K562 treated with DMSO at 1 percent for 12 hours (cell line): Measurements from ENCODE around the gene HOOK2. TPM values are rescaled to one million over a fixed set of nuclear protein-coding genes. Genes with fewer than 3 reads are reported as not detected.

Source experiments
- total RNA-seq: library from RNA; unstranded; fragments of 300-600 nt; gene quantifications from 2 replicates; pipeline ENCODE4 v1.2.3, GENCODE V29; 2022; ENCODE audit not compliant: insufficient read depth

HOOK2 gene, protein sequence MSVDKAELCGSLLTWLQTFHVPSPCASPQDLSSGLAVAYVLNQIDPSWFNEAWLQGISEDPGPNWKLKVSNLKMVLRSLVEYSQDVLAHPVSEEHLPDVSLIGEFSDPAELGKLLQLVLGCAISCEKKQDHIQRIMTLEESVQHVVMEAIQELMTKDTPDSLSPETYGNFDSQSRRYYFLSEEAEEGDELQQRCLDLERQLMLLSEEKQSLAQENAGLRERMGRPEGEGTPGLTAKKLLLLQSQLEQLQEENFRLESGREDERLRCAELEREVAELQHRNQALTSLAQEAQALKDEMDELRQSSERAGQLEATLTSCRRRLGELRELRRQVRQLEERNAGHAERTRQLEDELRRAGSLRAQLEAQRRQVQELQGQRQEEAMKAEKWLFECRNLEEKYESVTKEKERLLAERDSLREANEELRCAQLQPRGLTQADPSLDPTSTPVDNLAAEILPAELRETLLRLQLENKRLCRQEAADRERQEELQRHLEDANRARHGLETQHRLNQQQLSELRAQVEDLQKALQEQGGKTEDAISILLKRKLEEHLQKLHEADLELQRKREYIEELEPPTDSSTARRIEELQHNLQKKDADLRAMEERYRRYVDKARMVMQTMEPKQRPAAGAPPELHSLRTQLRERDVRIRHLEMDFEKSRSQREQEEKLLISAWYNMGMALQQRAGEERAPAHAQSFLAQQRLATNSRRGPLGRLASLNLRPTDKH
- 13.5 and 17.6 TPM in 2 replicates for total RNA-seq

DNA sequence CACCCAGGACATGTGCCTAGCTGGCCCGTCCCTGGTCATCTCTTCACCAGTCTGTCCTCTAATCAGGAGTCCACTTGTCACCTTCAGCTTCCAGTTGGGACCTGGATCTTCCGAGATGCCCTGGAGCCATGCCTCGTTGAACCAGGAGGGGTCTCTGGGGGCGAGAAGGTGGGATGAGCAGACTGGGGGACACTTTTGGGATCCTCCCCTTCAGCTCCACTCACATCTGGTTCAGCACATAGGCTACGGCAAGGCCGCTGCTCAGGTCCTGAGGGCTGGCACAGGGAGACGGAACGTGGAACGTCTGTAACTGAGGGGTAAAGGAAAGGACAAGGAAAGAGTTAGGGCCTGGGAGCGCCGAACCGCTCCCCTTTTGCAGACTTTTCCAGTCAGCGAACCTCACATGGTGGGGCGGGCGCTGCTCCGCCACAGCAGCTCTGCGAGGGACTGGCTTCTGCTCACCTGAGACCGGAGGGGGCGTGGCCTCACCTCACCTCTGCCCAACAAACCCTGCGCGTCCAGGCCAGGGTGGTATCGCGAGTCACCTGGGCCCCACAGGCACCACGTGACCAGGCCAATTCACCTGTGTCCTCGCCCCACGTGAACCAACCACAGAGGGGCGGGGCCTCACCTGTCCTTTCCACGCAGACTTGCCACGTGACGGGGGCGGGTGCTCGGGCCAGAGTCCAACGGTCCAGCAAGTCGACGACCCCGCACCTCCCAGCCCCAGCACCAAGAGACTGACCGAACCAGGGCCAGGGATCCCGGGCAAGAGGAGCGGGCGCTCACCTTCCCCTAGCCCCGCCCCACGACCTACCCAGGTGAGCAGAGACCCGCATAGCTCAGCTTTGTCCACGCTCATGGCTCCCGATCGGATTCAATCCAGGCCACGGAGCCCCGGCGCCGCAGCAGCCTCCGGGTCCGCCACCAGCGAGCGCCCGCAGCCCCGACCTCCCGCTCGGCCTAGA is at the start of gene HOOK2:
Gene HOOK2, minus strand, starts transcription at position 965 of the 968 bp plus-strand sequence. Its CDS starts 103 bp downstream, at position 862.

DNA sequence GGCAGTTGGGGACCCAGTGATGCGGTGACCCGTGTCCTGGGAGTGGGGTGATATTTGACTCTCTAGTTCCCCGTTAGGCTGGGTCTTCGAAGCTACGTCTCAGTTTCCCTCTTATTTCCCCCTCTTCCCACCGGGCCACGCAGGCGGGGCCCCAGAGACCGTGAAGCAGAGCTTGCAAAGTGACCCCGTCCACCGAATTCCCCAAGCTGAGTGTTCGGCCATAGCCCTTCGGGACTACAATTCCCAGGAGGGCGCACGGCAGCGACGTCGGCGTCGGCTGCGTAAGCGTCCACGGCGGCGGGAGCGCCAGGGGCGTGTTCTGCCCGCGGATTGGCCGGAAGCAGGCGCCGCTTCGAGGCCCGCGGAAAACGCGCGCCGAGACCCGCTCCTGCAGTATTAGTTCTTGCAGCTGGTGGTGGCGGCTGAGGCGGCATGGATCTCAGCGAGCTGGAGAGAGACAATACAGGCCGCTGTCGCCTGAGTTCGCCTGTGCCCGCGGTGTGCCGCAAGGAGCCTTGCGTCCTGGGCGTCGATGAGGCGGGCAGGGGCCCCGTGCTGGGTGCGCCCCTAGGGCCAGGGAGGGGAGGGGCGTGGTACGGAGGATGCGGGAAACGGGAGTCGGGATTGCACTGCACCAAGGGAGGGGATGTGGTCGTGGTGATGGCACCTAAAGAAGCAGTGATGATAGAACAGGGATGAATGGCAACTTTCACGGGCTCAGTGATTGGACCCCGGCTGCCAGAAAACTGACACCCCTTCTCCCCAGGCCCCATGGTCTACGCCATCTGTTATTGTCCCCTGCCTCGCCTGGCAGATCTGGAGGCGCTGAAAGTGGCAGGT is 31.1 kb upstream of the HOOK2 start, which contains the start of gene RNASEH2A:
Gene RNASEH2A, plus strand, starts transcription at position 343 of the 840 bp plus-strand sequence. Its CDS starts 90 bp downstream, at position 433.

DNA sequence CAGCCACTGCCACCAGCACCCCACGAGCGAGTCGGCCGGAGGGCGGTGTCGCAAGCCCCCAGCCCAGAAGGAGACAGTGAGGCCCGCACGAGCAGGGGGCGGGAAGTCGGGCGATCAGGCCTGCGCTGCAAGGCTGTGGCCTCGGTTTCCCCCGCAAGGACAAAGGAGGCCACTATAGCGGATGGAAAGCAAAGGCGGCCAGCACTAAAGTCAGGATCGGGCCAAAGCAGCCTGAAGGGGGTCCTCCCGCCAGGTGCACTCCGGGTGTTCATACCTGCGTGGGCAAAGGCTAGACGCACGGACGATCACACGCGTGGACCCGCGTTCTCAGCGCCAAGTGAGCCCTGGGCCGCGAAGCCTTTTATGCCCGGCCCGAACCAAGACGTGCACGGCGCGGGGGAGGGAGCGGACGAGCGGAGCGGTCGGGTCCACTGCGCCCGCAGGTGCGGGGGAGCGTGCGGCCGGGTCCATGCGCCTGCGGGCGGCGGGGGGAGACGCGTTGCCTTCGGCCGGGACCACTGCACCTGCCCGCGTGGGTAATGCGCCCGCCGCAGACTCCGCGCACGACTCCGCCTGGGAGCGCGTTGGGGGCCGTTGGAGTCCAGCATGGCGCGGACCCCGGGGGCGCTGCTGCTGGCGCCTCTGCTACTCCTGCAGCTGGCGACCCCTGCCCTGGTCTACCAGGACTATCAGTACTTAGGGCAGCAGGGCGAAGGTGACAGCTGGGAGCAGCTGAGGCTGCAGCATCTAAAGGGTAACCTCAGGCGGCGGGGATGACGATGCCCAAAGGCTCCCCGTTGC is 26.3 kb upstream of the HOOK2 start, which contains the start of the genes PRDX2 and THSD8:
Gene PRDX2, minus strand, starts transcription at position 335 of the 801 bp plus-strand sequence. CDS start 539 bp downstream, outside the sequence.
Gene THSD8, plus strand, starts transcription at position 604 of the 801 bp plus-strand sequence. Its CDS starts 3 bp downstream, at position 607.

DNA sequence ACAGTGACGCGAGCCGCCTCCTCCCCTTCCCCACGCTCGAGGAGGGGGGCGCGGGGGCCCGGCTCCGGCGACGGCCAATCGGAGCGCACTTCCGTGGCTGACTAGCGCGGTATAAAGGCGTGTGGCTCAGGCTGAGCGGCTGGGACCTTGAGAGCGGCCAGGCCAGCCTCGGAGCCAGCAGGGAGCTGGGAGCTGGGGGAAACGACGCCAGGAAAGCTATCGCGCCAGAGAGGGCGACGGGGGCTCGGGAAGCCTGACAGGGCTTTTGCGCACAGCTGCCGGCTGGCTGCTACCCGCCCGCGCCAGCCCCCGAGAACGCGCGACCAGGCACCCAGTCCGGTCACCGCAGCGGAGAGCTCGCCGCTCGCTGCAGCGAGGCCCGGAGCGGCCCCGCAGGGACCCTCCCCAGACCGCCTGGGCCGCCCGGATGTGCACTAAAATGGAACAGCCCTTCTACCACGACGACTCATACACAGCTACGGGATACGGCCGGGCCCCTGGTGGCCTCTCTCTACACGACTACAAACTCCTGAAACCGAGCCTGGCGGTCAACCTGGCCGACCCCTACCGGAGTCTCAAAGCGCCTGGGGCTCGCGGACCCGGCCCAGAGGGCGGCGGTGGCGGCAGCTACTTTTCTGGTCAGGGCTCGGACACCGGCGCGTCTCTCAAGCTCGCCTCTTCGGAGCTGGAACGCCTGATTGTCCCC is 16.1 kb upstream of the HOOK2 start, which contains the start of gene JUNB:
Gene JUNB, plus strand, starts transcription at position 142 of the 706 bp plus-strand sequence. Its CDS starts 286 bp downstream, at position 428.

DNA sequence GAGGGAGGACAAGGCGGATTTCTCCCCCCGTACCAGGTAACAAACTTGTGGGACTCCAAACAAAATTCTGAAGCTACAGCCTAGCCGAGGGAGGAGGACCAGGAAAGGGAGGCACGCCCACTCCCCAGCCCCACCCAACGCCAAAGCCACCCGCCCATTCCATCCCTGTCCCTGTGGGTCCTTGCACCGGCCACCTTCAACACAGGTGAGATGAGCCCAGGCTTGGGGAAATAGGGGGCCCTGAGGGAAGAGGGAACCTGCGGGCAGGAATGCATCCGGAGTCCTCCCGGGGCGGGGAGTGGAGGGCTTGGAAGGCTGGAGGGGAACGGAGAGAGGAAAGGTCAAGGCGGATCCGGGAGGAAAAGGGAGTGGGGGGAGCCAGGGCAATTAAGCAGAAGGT is 23.7 kb downstream of the HOOK2 start, which contains the start of gene BEST2:
Gene BEST2, plus strand, starts transcription at position 157 of the 400 bp plus-strand sequence. CDS start 802 bp downstream, outside the sequence.

DNA sequence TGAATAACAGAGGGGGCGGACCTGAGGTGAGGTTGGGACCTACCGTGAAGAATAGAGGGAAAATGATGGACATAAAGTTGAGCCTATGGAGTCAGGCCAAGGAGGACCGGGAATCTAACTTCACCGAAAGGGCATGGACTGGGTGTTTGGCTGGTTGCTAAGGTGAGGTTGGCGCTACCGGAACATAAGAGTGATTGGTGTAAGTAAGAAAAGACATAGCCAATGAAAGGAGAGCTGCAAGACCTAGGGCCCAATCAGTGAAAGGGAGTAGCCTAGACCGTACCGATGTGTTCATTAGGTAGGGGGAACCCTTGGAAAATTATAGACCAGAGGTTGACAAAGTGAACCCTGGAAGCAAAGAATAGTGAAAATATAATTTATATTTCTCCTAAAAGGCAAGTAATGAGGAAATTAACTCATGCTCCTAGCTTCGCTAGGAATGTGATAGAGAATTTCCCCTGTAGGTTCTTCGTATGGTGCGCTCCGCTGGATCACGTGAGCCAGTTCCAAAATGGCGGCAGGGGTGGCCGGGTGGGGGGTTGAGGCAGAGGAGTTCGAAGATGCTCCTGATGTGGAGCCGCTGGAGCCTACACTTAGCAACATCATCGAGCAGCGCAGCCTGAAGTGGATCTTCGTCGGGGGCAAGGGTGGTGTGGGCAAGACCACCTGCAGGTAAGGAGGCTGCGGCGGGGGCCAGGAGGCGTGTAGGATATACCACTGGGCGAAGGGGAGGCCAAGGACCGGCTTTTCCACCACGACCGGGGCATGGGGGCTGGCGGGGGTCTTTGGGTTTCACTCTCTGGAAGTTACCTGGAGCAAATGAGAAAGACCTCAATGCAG is 38.1 kb downstream of the HOOK2 start, which contains the start of gene GET3:
Gene GET3, plus strand, starts transcription at position 503 of the 840 bp plus-strand sequence. Its CDS starts 9 bp downstream, at position 512.

DNA sequence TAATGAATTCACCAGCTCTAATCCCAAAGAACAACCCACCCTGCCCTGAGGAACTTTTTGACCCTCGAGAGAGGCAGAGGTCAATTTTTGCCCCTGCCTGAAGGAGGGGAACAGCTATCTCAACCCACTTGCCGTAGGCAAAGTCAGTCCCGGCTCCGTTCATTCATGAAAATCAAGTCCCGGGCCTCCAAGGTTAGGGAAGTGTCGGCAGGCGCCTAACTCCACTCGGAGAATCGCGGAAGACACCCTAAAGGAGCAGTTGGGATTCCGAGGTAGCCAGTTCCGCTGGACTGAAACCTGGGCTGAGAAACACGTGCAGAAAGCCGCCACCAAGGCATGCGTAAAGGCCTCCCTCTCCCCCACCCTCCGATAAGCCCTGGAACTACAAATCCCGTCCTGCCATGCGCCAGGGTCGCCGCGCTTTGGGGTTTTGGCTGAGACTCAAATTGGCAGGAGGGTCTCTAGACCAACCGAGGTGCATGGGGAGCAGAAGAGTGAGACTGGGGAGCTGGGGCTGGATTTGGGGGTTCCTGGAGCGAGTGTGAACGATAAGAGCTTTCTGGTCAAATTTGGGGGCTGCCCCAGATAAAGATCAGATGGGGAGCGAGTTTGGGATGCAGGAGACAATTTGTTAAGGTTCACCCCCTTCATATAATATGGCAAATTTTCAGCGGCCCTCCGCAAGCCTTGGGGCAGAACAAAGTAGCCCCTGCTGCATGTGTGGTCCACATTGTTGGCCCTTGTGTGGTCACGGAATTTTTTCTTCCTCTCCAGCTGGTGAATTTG is 51.5 kb downstream of the HOOK2 start, which contains the start of gene TNPO2:
Gene TNPO2, minus strand, starts transcription at position 292 of the 786 bp plus-strand sequence. CDS start 2,955 bp downstream, outside the sequence.

Other genes with a start within 250 kb of the HOOK2 start
- 4.6 and 5.4 TPM in 2 replicates for gene ZNF564, start 224.1 kb downstream of the HOOK2 start, total RNA-seq
- 1.4 TPM in 1 of 2 replicates, not detected in the other for gene ZNF490, start 164.7 kb downstream of the HOOK2 start, total RNA-seq
- 3.1 and 9.5 TPM in 2 replicates for gene ZNF791, start 164.6 kb downstream of the HOOK2 start, total RNA-seq
- gene MAN2B1, start 108.8 kb downstream of the HOOK2 start, total RNA-seq, result 63.4 and 103 TPM in 2 replicates
- 13.5 and 16.3 TPM in 2 replicates for gene WDR83, start 108.7 kb downstream of the HOOK2 start, total RNA-seq
- 97.8 and 118 TPM in 2 replicates for gene DHPS, start 93.7 kb downstream of the HOOK2 start, total RNA-seq
- not detected in 2 replicates for gene GNG14, start 87.6 kb downstream of the HOOK2 start, total RNA-seq
- gene FBXW9, start 78.9 kb downstream of the HOOK2 start, total RNA-seq, result 9.1 and 12.5 TPM in 2 replicates
- gene TNPO2, start 51.6 kb downstream of the HOOK2 start, total RNA-seq, result 9.2 and 34.1 TPM in 2 replicates
- gene TRIR, start 40.9 kb downstream of the HOOK2 start, total RNA-seq, result 376 and 560 TPM in 2 replicates
- 80.9 and 100 TPM in 2 replicates for gene GET3, start 38.1 kb downstream of the HOOK2 start, total RNA-seq
- gene BEST2, start 23.8 kb downstream of the HOOK2 start, total RNA-seq, result not detected in 2 replicates
- 79.5 and 102 TPM in 2 replicates for gene JUNB, start 15.9 kb upstream of the HOOK2 start, total RNA-seq
- 330 and 389 TPM in 2 replicates for gene PRDX2, start 26.2 kb upstream of the HOOK2 start, total RNA-seq
- 12.6 TPM in 1 of 2 replicates, not detected in the other for gene THSD8, start 26.5 kb upstream of the HOOK2 start, total RNA-seq
- gene RNASEH2A, start 31.0 kb upstream of the HOOK2 start, total RNA-seq, result 73.5 and 86.3 TPM in 2 replicates
- gene RTBDN, start 59.0 kb upstream of the HOOK2 start, total RNA-seq, result 0.58 and 3.6 TPM in 2 replicates
- 6.1 and 6.4 TPM in 2 replicates for gene MAST1, start 63.0 kb upstream of the HOOK2 start, total RNA-seq
- 133 and 148 TPM in 2 replicates for gene DNASE2, start 105.9 kb upstream of the HOOK2 start, total RNA-seq
- gene KLF1, start 111.6 kb upstream of the HOOK2 start, total RNA-seq, result 32.6 and 45.7 TPM in 2 replicates
- gene GCDH, start 115.6 kb upstream of the HOOK2 start, total RNA-seq, result 10.5 and 12.8 TPM in 2 replicates
- 0.80 and 1.0 TPM in 2 replicates for gene SYCE2, start 143.7 kb upstream of the HOOK2 start, total RNA-seq
- gene FARSA, start 158.2 kb upstream of the HOOK2 start, total RNA-seq, result 120 and 123 TPM in 2 replicates
- gene CALR, start 163.1 kb upstream of the HOOK2 start, total RNA-seq, result 475 and 681 TPM in 2 replicates
- gene RAD23A, start 170.3 kb upstream of the HOOK2 start, total RNA-seq, result 111 and 154 TPM in 2 replicates
- gene GADD45GIP1, start 181.7 kb upstream of the HOOK2 start, total RNA-seq, result 33.4 and 52.1 TPM in 2 replicates
- gene DAND5, start 194.0 kb upstream of the HOOK2 start, total RNA-seq, result 1.0 TPM in 1 of 2 replicates, not detected in the other
- 3.3 and 14.3 TPM in 2 replicates for gene NFIX, start 219.9 kb upstream of the HOOK2 start, total RNA-seq